ENCODE measurements around the gene CHAT. TPM values are rescaled to one million over a fixed set of nuclear protein-coding genes. Genes with fewer than 3 reads are reported as not detected.

Gene CHAT
- total RNA-seq, 4 donors from 2014 or later = 0.94 to 1.6 TPM; not detected in 2

DNA sequence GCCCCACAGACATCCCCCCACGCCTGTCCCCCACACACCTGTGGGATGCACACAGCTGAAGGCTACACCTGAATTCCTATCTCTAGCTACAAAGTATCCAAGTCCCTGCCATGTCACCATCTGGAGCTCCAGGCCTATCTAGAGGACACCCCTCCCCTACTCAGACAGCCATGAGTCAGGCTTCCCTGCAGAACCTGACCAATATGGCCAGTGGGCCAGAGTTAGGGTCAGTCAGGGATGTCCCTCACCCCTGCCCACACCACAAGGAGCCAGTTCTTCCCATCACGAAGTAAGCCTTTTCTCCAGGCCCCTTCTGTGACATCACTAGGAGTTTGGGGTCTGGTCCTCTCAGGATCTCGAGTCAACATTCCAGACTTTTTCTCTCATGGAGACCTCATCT, 14.3 kb upstream of the CHAT start:
- TF ChIP-seq EP300 (IDR thresholded peaks at IDR 0.05) (no peak), POLR2A (IDR thresholded peaks at IDR 0.05) (no peak), POLR2AphosphoS5 (IDR thresholded peaks at IDR 0.05) (no peak)
- TF ChIP-seq, protein P1, sequence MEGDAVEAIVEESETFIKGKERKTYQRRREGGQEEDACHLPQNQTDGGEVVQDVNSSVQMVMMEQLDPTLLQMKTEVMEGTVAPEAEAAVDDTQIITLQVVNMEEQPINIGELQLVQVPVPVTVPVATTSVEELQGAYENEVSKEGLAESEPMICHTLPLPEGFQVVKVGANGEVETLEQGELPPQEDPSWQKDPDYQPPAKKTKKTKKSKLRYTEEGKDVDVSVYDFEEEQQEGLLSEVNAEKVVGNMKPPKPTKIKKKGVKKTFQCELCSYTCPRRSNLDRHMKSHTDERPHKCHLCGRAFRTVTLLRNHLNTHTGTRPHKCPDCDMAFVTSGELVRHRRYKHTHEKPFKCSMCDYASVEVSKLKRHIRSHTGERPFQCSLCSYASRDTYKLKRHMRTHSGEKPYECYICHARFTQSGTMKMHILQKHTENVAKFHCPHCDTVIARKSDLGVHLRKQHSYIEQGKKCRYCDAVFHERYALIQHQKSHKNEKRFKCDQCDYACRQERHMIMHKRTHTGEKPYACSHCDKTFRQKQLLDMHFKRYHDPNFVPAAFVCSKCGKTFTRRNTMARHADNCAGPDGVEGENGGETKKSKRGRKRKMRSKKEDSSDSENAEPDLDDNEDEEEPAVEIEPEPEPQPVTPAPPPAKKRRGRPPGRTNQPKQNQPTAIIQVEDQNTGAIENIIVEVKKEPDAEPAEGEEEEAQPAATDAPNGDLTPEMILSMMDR (IDR thresholded peaks at IDR 0.05) = no peak
- no peaks in the 10 kb centered on the region for H3K36me3 ChIP-seq
- no peak for ATAC-seq
- H3K4me3 ChIP-seq = no peak overlapping the region
- WGBS, 2 donors (ENCODE audit: low coverage in 1 of 2) = 57 to 79% methylated on average over 2 to 3 of the region's 3 CpGs
- H3K9me3 ChIP-seq = no peaks in the 10 kb centered on the region
- no peaks in the 10 kb centered on the region for H3K4me1 ChIP-seq
- peaks cover 64% of the 10 kb centered on the region for H3K27me3 ChIP-seq
- H3K27ac ChIP-seq = no peak overlapping the region

DNA sequence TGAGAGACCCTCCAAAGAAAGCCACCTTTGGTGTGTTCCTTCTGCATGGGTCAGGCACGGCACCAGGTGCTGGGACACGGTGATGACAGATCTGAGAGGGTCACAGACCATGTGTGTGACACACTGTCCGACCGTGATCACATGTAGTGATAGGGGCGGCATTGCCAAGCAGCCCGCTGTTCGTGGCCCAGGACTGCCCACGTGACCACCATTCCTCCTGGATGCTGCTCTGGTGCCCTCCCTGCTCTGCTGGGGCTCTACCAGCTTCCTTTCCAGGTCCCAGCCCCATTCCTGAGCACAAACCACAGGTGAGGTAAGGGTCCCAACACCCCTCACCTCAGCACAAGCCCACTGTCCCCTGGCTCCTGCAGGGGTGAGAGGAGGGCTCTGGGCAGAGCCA, 13.8 kb upstream of the CHAT start:
- no peak overlapping the region for H3K27ac ChIP-seq
- no peak overlapping the region for H3K4me3 ChIP-seq
- no peak for TF ChIP-seq EP300 (IDR thresholded peaks at IDR 0.05)
- TF ChIP-seq, protein P1 (IDR thresholded peaks at IDR 0.05) = no peak
- no peak for TF ChIP-seq POLR2AphosphoS5 (IDR thresholded peaks at IDR 0.05)
- TF ChIP-seq POLR2A (IDR thresholded peaks at IDR 0.05) = no peak
- 20% methylated on average over 1 of the region's 8 CpGs; no CpG with 5 or more reads in 1 of the 2 donors for WGBS, 2 donors (ENCODE audit: low coverage in 1 of 2)
- ATAC-seq = no peak
- no peaks in the 10 kb centered on the region for H3K36me3 ChIP-seq
- H3K27me3 ChIP-seq = peaks cover 69% of the 10 kb centered on the region
- H3K4me1 ChIP-seq = no peaks in the 10 kb centered on the region
- no peaks in the 10 kb centered on the region for H3K9me3 ChIP-seq

GRCh38 chr10:49600781-49601400, 12.9 kb upstream of the CHAT start:
- peaks cover 77% of the 10 kb centered on the region for H3K27me3 ChIP-seq
- ATAC-seq = no peak
- H3K36me3 ChIP-seq = no peaks in the 10 kb centered on the region
- H3K4me3 ChIP-seq = no peak overlapping the region
- H3K9me3 ChIP-seq = no peaks in the 10 kb centered on the region
- 70 to 84% methylated on average over 3 to 4 of the region's 4 CpGs for WGBS, 2 donors (ENCODE audit: low coverage in 1 of 2)
- no peak overlapping the region for H3K27ac ChIP-seq
- TF ChIP-seq, protein P1 (IDR thresholded peaks at IDR 0.05) = no peak
- TF ChIP-seq POLR2AphosphoS5 (IDR thresholded peaks at IDR 0.05) (no peak), POLR2A (IDR thresholded peaks at IDR 0.05) (no peak), EP300 (IDR thresholded peaks at IDR 0.05) (no peak)
- no peaks in the 10 kb centered on the region for H3K4me1 ChIP-seq

DNA sequence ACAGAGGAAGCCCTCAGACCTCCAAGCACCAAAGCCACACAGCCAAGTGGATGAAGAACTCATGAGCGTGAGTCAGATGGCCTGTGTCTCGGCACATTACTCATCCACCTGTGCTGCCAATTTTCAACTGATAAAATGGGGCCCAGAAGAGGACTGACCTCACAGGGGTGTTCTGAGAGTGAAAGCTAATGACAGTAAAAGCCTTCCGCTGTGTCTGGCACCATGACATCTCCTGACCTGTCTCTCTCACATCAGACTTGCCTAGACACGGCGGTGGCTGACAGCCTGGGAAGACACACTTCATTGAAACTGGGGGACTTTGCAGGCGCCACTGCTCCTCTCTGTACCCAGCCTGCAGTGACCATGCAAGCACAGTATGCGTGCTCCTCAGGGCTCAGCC, 12.0 kb upstream of the CHAT start:
- 66% methylated on average over 2 of the region's 7 CpGs; no CpG with 5 or more reads in 1 of the 2 donors for whole genome bisulfite sequencing, 2 donors (ENCODE audit: low coverage in 1 of 2)
- no peak overlapping the region for H3K27ac ChIP-seq
- H3K9me3 ChIP-seq = no peaks in the 10 kb centered on the region
- no peak overlapping the region for H3K4me3 ChIP-seq
- peaks cover 87% of the 10 kb centered on the region for H3K27me3 ChIP-seq
- ATAC-seq = no peak
- H3K4me1 ChIP-seq = no peaks in the 10 kb centered on the region
- TF ChIP-seq POLR2AphosphoS5 (IDR thresholded peaks at IDR 0.05) (no peak), EP300 (IDR thresholded peaks at IDR 0.05) (no peak), POLR2A (IDR thresholded peaks at IDR 0.05) (no peak)
- TF ChIP-seq, protein P1 (IDR thresholded peaks at IDR 0.05) = no peak
- no peaks in the 10 kb centered on the region for H3K36me3 ChIP-seq

DNA sequence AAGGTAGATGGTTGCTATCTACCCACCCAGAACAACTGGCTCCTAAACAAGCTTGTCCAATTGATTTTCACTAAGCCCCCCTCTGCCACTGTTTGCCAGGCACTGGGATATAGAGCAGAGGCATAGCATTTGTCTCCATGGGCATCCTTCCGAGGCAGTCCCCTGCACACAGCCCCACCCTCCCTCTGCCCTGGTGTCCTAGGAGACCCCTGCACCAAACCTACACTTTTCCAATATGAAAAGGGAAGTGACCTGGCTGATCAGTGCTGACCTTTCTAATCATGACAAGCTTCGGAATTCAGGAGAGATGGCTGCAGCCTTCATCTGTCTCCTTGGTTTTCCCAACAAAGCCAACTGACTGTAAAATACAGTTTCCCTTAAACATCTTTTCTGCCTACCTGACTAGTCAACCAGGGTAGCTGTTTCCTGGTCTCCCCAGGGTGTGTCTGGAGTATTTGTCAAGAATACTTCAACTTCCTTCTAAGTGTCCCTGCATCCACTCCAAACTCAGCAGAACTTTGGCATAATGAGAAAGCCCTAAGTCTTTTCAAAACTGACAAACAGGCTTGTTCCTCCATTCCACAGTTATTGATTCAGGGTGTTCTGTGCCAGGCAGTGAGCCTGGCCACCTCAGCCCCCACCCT, 11.3 kb upstream of the CHAT start:
- H3K27me3 ChIP-seq = peaks cover 93% of the 10 kb centered on the region
- H3K36me3 ChIP-seq = no peaks in the 10 kb centered on the region
- no CpG with 5 or more reads among the region's 2 CpGs for WGBS, 2 donors (ENCODE audit: low coverage in 1 of 2)
- no peaks in the 10 kb centered on the region for H3K9me3 ChIP-seq
- no peaks in the 10 kb centered on the region for H3K4me1 ChIP-seq
- no peak for ATAC-seq
- no peak overlapping the region for H3K4me3 ChIP-seq
- H3K27ac ChIP-seq = no peak overlapping the region
- no peak for TF ChIP-seq EP300 (IDR thresholded peaks at IDR 0.05)
- TF ChIP-seq POLR2A (IDR thresholded peaks at IDR 0.05) = no peak
- TF ChIP-seq, protein P1 (IDR thresholded peaks at IDR 0.05) = no peak
- TF ChIP-seq POLR2AphosphoS5 (IDR thresholded peaks at IDR 0.05) = no peak

Data from gastroesophageal sphincter (tissue), 4 donors.